ENCODE measurements around the gene PTPRE.
"Not testable (repeated sequence)": the region's sequence is repeated elsewhere in the genome, so short reads cannot be mapped to it uniquely, and the experiment has no call there.

PTPRE gene

GRCh38 chr10:128094596-128094995 is 187.7 kb downstream of the PTPRE start:
- DNase-seq (ENCODE audit: low read depth in 3 of 3) = not testable (repeated sequence)

- no peak for DNase-seq (ENCODE audit: low read depth in 3 of 3)
Observed at GRCh38 chr10:128095027-128095752, 188.3 kb downstream of the PTPRE start.

DNA sequence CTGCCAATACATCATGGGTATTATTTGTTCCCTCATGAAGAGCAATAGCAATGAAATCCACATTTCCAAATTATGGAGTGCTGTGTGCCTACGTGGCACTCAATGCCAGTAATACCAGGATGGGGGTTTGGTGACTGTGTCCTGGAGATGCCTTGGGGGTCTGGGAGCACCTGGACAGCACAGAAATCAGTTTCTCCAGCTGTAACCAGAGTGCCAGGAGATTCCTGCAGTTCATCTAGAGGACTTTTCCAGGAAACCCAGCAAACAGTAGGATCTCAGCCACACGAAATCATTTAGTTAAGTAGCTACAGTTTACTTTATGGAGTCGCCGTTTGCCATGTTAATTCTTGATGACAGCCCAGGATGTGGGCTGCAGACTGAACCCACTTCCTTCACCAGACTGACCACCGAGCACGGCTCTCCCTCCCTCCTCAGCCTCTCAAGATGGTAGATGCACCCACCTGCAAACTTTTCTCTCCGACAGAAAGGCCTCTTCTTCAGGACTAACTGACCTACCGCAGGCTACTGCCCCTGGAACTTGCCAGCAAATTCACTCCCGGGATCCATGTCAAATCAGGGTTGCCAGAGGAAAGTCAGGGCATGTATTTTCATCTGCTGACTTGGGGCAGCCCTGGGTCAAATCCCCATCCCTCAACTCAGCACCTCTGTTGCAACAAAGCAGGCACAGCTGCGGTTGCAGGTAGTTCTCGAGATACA is 189.0 kb downstream of the PTPRE start:
- DNase-seq (ENCODE audit: low read depth in 3 of 3) = no peak

- no peak for DNase-seq (ENCODE audit: low read depth in 3 of 3)
Observed at GRCh38 chr10:128096486-128097199, 189.7 kb downstream of the PTPRE start.

- DNase-seq (ENCODE audit: low read depth in 3 of 3) = no peak
Observed at GRCh38 chr10:128097783-128098182, 190.9 kb downstream of the PTPRE start.

DNA sequence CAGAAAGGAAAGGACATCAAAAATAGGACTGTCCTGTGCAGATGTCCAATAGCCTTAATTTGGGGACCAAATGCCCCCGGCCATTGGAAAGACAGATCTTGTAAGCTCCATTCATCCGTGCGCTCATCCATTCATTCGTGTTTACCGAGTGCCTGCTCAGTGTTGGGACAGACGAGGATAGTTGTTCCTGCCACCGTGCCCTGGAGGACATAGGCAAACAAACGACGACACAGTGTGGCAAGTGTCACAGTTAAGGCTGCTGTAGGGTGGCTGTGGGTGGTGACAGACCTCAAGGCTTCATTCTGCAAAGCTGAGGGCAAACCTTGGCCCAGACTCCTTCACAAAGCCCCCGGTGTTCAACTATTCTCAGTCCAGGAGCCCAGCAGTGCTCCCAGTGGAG is 191.7 kb downstream of the PTPRE start:
- DNase-seq (ENCODE audit: low read depth in 3 of 3) = no peak

- DNase-seq (ENCODE audit: low read depth in 3 of 3) = no peak
Observed at GRCh38 chr10:128099901-128100300, 193.0 kb downstream of the PTPRE start.

DNA sequence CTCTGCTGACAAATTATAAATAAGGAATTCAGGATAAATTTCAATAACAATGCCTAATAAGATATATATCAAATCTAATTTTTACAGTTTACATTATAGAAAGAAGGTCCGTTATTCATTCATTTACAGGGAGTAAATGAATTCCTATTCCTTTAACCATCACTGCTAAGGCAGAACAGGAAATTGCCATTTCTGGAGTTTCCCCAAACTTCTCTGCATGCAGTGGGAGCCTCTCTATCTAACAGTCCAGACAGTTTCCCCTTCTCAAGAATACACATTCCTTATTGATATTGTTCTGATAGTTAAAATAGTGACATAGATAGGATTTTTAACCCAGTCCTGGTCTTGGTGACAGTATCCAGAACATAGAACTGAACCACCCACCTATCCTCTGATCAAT is 195.0 kb downstream of the PTPRE start:
- no peak for DNase-seq (ENCODE audit: low read depth in 3 of 3)

- DNase-seq (ENCODE audit: low read depth in 3 of 3) = no peak
Observed at GRCh38 chr10:128102480-128103228, 195.8 kb downstream of the PTPRE start.

GRCh38 chr10:128103229-128103714 is 196.4 kb downstream of the PTPRE start:
- DNase-seq (ENCODE audit: low read depth in 3 of 3) = no peak

DNA sequence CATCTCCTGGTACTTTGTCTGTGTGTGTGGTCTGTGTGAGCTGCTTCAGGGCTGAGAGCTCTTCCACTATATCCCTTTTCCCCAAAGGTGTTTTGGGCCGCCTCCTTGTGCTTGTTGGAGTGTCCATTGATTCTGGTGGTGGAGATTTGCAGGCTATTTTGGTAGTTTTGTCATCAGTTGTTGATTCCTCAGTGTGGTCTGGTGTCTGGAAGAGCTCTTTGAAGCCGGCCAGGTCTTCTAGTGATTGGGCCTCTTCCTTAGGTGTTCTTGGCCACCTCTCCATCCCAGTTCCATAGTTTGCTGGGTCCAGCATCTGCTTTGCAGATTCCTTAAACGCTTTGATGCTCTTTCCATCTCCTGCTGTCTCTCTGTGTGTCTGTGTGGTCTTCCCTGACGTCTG is 198.5 kb downstream of the PTPRE start:
- no peak for DNase-seq (ENCODE audit: low read depth in 3 of 3)

- no peak for DNase-seq (ENCODE audit: low read depth in 3 of 3)
Observed at GRCh38 chr10:128109707-128110106, 202.8 kb downstream of the PTPRE start.

- DNase-seq (ENCODE audit: low read depth in 3 of 3) = no peak
Observed at GRCh38 chr10:128110339-128110738, 203.4 kb downstream of the PTPRE start.

GRCh38 chr10:128111696-128112095 is 204.8 kb downstream of the PTPRE start:
- no peak for DNase-seq (ENCODE audit: low read depth in 3 of 3)

- DNase-seq (ENCODE audit: low read depth in 3 of 3) = no peak
Observed at GRCh38 chr10:128113026-128113425, 206.1 kb downstream of the PTPRE start.

DNA sequence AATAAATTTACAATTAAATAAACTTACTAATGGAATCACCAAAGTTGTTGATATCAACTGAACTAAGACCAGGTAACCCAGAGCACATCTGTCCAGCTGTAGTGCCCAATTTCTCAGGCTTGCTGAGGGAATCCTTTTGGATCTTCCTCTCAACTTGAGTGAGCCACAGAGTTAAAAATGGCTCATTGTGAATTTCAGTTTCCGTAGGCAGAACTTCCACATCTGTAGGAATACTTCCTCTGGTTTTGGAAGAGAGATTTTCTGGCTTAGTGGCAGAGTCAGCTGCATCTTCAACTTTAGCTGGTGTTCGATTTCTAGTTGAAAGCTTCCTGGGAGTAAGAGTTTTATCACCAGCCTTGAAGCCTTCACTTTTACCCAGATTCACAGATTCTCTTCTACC is 208.0 kb downstream of the PTPRE start:
- DNase-seq (ENCODE audit: low read depth in 3 of 3) = no peak

DNA sequence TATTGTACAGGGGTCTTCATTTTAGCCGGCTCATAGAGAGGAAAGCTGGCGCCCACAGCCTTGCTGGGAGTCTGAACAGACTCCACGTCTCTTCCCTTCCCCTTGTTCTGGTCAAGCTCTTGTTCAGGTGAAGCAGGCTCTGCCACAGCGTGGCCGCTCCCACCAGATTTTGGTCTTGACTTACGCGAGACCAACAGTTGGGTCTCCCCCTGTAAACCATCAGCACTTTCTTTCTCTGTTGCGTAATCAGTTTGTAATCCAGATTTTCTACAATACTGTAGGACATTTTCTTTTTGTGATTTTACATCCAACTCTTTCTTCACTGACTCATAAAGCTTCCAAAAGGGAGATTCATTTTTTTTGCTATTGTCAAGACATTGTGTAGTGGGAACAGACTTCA is 208.5 kb downstream of the PTPRE start:
- DNase-seq (ENCODE audit: low read depth in 3 of 3) = no peak

DNA sequence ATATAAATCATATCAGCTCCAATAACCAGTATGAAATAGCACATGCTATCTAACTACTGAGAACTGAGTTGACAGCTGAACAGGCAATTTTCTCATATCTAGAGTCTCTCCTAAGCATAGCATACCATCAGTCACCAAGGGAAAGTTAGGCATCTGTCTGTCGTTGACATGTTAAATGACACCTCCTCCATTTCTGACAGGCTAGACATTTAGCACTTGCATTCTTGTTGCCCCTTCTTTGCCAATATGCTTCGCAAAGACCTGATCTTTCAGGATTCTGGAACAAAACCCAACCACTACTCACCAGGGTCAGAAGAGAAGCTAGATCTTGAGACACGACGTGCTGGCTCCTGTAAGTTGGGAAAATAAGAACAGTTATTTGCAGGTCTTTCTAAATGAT is 209.3 kb downstream of the PTPRE start:
- DNase-seq (ENCODE audit: low read depth in 3 of 3) = no peak

GRCh38 chr10:128116851-128117615 is 210.1 kb downstream of the PTPRE start:
- DNase-seq (ENCODE audit: low read depth in 3 of 3) = no peak

GRCh38 chr10:128121750-128122412 is 215.0 kb downstream of the PTPRE start:
- DNase-seq (ENCODE audit: low read depth in 3 of 3) = no peak

DNA sequence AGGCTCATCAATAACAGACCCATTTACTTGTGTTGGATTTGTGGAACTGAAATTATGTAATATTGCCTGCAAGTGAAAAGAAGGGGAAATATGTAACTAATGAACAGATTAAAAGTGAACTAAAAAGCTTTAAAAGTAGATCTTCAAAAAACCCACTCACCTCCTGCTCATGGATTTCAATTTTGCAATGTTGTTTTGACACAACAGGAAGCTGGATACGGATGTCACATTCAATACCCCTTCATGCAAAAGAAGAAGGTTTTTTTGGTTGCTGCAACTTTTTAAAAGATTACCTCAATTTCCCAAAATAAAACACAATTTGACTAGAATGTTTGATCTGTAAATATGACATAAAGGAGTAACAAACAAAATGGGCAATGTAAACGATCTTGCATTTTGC is 216.0 kb downstream of the PTPRE start:
- DNase-seq (ENCODE audit: low read depth in 3 of 3) = no peak
